Caco-2 (cell line): ENCODE measurements around the gene RYR2. TPM values are rescaled to one million over a fixed set of nuclear protein-coding genes. Genes with fewer than 3 reads are reported as not detected.

Source experiments
- BruUV-seq: library from RNA; stranded (reverse); fragments of 400-500 nt; replicated peaks from 2 replicates; lab custom pipeline; 2021; lab: Mats Ljungman, UMichigan
- CTCF ChIA-PET: fragments of 300-600 bp; sonication (Branson Sonifier 250); formaldehyde crosslinking; loops from one replicate; lab custom pipeline; 2022; ENCODE audit warnings: antibody characterized with exemption; lab: Charles Lee
- POLR2A ChIA-PET: fragments of 300-600 bp; sonication (Branson Sonifier 250); formaldehyde crosslinking; loops from one replicate; lab custom pipeline; 2022; ENCODE audit warnings: antibody characterized with exemption; lab: Charles Lee
- DNase-seq, 2 experiments: peaks; one replicate each; pipeline versions ENCODE4 v3.0.0 to v3.0.0-alpha.2; 2020 to 2022
- H3K27me3 ChIP-seq: replicated peaks from 2 replicates; pipeline ENCODE4 v1.6.0; 2011; ENCODE audit warnings: low read length; ENCODE audit not compliant: control insufficient read depth, insufficient read depth
- H3K36me3 ChIP-seq: 2 replicates; pipeline ENCODE4 v1.5.1; 2011; ENCODE audit warnings: low read length; ENCODE audit not compliant: control insufficient read depth, insufficient read depth
- H3K4me1 ChIP-seq: fragments of 250-450 bp; sonication (Bioruptor Pico); 2 replicates; pipeline ENCODE4 v1.5.1; 2020; ENCODE audit warnings: mild to moderate bottlenecking
- H3K4me3 ChIP-seq: 2 replicates; pipeline ENCODE4 v1.5.1; 2011; ENCODE audit warnings: low read depth, mild to moderate bottlenecking, control low read depth, low read length
- H3K9me3 ChIP-seq: fragments of 250-450 bp; sonication (Bioruptor Pico); 2 replicates; pipeline ENCODE4 v1.5.1; 2020; ENCODE audit warnings: mild to moderate bottlenecking, moderate library complexity
- H3K27ac Mint-ChIP-seq: one replicate; pipeline ENCODE4 v1.8.0; 2022; ENCODE audit warnings: mixed read lengths; ENCODE audit not compliant: unreplicated experiment
- H3K27me3 Mint-ChIP-seq: one replicate; pipeline ENCODE4 v1.8.0; 2022; ENCODE audit warnings: mixed read lengths; ENCODE audit not compliant: insufficient read depth, unreplicated experiment
- H3K36me3 Mint-ChIP-seq: one replicate; pipeline ENCODE4 v1.8.0; 2022; ENCODE audit warnings: mild to moderate bottlenecking, mixed read lengths; ENCODE audit not compliant: insufficient read depth, unreplicated experiment
- H3K4me1 Mint-ChIP-seq: one replicate; pipeline ENCODE4 v1.8.0; 2022; ENCODE audit warnings: low read depth, mixed read lengths; ENCODE audit not compliant: unreplicated experiment
- H3K4me3 Mint-ChIP-seq: one replicate; pipeline ENCODE4 v1.8.0; 2022; ENCODE audit warnings: mild to moderate bottlenecking, moderate library complexity, mixed read lengths; ENCODE audit not compliant: unreplicated experiment
- H3K9me3 Mint-ChIP-seq: one replicate; pipeline ENCODE4 v1.8.0; 2022; ENCODE audit warnings: mixed read lengths; ENCODE audit not compliant: unreplicated experiment
- intact Hi-C: fragments of 100-400 bp; cut with micrococcal nuclease; formaldehyde crosslinking; loops from one replicate; pipeline ENCODE4 v1.10.0; 2022; ENCODE audit not compliant: unreplicated experiment
- total RNA-seq: library from RNA; stranded (reverse); gene quantifications from 2 replicates; pipeline ENCODE4 v1.2.3, GENCODE V29; 2022
- TF ChIP-seq, protein P1 (sequence below), 2 experiments: fragments of 200-600 bp in 1 of 2; IDR thresholded peaks; 1 replicate in 1 of 2; 2 replicates in 1 of 2; pipeline versions ENCODE4 v1.5.1 to v1.8.0; 2011 to 2022; ENCODE audit warnings: antibody characterized with exemption in 1 of 2, control low read depth in 1 of 2, inconsistent platforms in 1 of 2, low read depth in 1 of 2, low read length in 1 of 2, mild to moderate bottlenecking in 1 of 2, moderate library complexity in 1 of 2; ENCODE audit not compliant: insufficient read depth in 1 of 2, severe bottlenecking in 1 of 2, unreplicated experiment in 1 of 2

RYR2 gene
- total RNA-seq, 1 experiment from 2014 or later = 3.4 TPM

DNA sequence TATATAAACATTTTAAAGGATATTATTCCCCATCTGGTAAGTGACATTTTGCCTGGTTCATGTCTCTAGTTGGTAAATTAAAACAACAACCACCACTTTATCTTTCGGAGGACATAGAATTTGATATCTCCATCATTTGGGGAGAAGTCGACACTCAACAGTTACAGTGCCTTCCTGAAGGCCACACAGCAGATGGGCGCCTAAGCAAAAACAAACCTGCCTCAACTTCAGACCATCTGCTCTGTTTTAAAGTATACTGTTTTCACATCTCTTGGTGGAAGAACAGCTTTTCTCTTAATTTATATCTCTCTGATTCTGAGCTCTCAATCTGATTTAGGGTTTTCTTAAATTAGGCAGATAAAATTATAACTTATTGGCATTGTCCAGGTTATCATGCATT, 282.2 kb downstream of the RYR2 start:
- Mint-ChIP-seq H3K27ac (no peak overlapping the region), H3K36me3 (no peaks in the 10 kb centered on the region), H3K9me3 (no peaks in the 10 kb centered on the region), H3K4me3 (no peak overlapping the region), H3K27me3 (peaks cover 6% of the 10 kb centered on the region), H3K4me1 (no peaks in the 10 kb centered on the region)
- CTCF ChIA-PET = no interaction called here
- TF ChIP-seq, protein P1, sequence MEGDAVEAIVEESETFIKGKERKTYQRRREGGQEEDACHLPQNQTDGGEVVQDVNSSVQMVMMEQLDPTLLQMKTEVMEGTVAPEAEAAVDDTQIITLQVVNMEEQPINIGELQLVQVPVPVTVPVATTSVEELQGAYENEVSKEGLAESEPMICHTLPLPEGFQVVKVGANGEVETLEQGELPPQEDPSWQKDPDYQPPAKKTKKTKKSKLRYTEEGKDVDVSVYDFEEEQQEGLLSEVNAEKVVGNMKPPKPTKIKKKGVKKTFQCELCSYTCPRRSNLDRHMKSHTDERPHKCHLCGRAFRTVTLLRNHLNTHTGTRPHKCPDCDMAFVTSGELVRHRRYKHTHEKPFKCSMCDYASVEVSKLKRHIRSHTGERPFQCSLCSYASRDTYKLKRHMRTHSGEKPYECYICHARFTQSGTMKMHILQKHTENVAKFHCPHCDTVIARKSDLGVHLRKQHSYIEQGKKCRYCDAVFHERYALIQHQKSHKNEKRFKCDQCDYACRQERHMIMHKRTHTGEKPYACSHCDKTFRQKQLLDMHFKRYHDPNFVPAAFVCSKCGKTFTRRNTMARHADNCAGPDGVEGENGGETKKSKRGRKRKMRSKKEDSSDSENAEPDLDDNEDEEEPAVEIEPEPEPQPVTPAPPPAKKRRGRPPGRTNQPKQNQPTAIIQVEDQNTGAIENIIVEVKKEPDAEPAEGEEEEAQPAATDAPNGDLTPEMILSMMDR (IDR thresholded peaks at IDR 0.05; ENCODE audit: insufficient read depth in 1 of 2, low read depth in 1 of 2, low read length in 1 of 2, severe bottlenecking in 1 of 2, unreplicated experiment in 1 of 2) = no peak
- Histone ChIP-seq H3K27me3 (no peaks in the 10 kb centered on the region; the same call in 1 of the 2 replicates), H3K4me3 (no peak overlapping the region), H3K36me3 (no peaks in the 10 kb centered on the region), H3K9me3 (no peaks in the 10 kb centered on the region), H3K4me1 (no peaks in the 10 kb centered on the region)
- POLR2A ChIA-PET = no interaction called here
- no peak for DNase-seq
- intact Hi-C loops = no loop called here
- no TSS peak for BruUV-seq

DNA sequence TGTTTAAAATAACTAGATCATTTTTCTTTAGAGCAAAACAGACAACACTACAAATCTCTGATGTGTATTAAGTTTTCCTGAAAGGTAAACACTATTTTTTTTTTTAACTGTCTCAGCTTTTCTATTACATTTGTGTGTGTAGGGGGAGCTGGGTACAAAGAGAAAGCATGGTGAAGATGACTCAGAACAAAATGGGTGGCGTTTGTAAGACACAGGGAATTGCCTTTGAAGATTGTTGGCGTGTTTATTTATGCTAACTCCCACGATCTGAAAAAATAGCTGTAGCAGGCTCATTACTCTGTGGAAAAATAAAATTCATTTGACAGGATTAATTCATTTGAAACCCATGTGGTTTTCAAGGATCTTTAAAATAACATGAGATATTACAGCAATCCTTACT, 285.1 kb downstream of the RYR2 start:
- H3K9me3 ChIP-seq = no peaks in the 10 kb centered on the region
- Mint-ChIP-seq H3K4me3 (no peak overlapping the region), H3K4me1 (no peaks in the 10 kb centered on the region), H3K36me3 (no peaks in the 10 kb centered on the region), H3K9me3 (no peaks in the 10 kb centered on the region), H3K27me3 (peaks cover 6% of the 10 kb centered on the region), H3K27ac (no peak overlapping the region)
- no peak overlapping the region for H3K4me3 ChIP-seq
- no peaks in the 10 kb centered on the region for H3K4me1 ChIP-seq
- CTCF ChIA-PET = no interaction called here
- TF ChIP-seq, protein P1 (IDR thresholded peaks at IDR 0.05; ENCODE audit: insufficient read depth in 1 of 2, low read depth in 1 of 2, low read length in 1 of 2, severe bottlenecking in 1 of 2, unreplicated experiment in 1 of 2) = no peak
- DNase-seq = no peak
- H3K27me3 ChIP-seq = no peaks in the 10 kb centered on the region; the same call in 1 of the 2 replicates
- intact Hi-C loops = no loop called here
- no peaks in the 10 kb centered on the region for H3K36me3 ChIP-seq
- POLR2A ChIA-PET = no interaction called here
- no TSS peak for BruUV-seq

GRCh38 chr1:237340892-237341291, 298.9 kb downstream of the RYR2 start:
- Mint-ChIP-seq H3K9me3 (no peaks in the 10 kb centered on the region), H3K27ac (no peak overlapping the region), H3K36me3 (no peaks in the 10 kb centered on the region), H3K27me3 (peaks cover 2% of the 10 kb centered on the region), H3K4me3 (no peak overlapping the region), H3K4me1 (no peaks in the 10 kb centered on the region)
- H3K36me3 ChIP-seq = no peaks in the 10 kb centered on the region
- ChIA-PET POLR2A (no interaction called here), CTCF (no interaction called here)
- TF ChIP-seq, protein P1 (IDR thresholded peaks at IDR 0.05; ENCODE audit: insufficient read depth in 1 of 2, low read depth in 1 of 2, low read length in 1 of 2, severe bottlenecking in 1 of 2, unreplicated experiment in 1 of 2) = no peak
- DNase-seq = no peak
- H3K4me3 ChIP-seq = no peak overlapping the region
- H3K4me1 ChIP-seq = no peaks in the 10 kb centered on the region
- H3K27me3 ChIP-seq = no peaks in the 10 kb centered on the region
- intact Hi-C loops = no loop called here
- H3K9me3 ChIP-seq = no peaks in the 10 kb centered on the region
- no TSS peak for BruUV-seq
